ENCODE data around the gene FBXW7. TPM values are rescaled to one million over a fixed set of nuclear protein-coding genes. Genes with fewer than 3 reads are reported as not detected.

Gene FBXW7
- total and polyA plus RNA-seq, 2 donors (not counting 1 experiment from before 2014, with no cell fraction given), result 23.0 to 125 TPM

DNA sequence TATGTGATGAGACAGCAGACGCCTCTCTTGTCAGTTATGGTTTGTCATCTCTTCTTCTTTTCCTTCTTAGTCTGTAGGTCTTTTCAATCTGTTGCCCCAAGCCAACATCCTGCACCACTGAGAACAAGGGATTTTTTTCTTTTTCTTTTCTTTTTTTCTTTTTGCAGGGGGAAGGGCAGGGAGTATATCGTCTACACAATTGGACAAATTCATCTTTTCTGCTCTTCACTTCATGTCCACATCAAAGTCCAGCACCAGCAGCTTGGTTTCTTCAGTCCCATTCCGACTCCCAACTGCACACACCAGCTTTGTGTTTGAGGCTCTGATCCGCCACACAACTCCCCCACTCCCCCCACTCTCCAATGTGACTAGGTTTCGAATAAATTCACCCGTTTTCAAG lies 213.2 kb downstream of the FBXW7 start:
- intact Hi-C loops (cut with micrococcal nuclease), result no loop called here
- 100% methylated on average over 2 of the region's 6 CpGs for WGBS (ENCODE audit: insufficient coverage)
- H3K27ac Mint-ChIP-seq, result no peak overlapping the region

DNA sequence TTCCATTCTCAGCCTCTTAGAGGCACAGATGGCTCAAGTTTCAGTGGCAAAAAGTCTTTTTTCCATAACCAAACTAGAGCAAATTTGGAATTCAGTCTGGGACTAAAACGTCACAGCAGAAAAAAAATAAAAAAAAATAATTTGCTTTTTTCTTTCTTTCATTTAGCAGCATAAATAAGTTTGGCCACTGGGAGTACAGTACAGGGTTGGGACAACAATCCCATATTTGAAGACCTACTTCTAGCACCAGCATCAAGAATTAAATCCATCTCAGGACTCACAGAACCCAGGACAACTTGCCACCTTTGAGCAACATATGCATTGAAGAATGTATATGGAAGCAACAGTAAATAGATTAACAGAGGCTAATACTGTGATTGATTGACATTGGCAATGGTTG lies 214.0 kb downstream of the FBXW7 start:
- Histone ChIP-seq H3K27ac (ENCODE audit: low read length in 2 of 2) (no peak overlapping the region), H3K9me3 (ENCODE audit: control extremely low read depth in 1 of 3, control insufficient read depth in 2 of 3, insufficient read depth in 1 of 3, low read length in 2 of 3) (no peaks in the 10 kb centered on the region), H3K9ac (ENCODE audit: low read length) (no peak overlapping the region), H3K79me2 (ENCODE audit: control insufficient read depth, insufficient read depth, low read length) (no peaks in the 10 kb centered on the region), H2AFZ (ENCODE audit: insufficient read depth, low read depth, low read length, poor library complexity, severe bottlenecking) (no peak overlapping the region), H3K27me3 (replicated peaks in 1 of 4; ENCODE audit: control extremely low read depth in 1 of 4, control insufficient read depth in 3 of 4, insufficient read depth in 4 of 4, low read length in 3 of 4) (no peaks in the 10 kb centered on the region), H4K20me1 (ENCODE audit: control insufficient read depth, insufficient read depth, low read length, poor library complexity, severe bottlenecking) (no peaks in the 10 kb centered on the region), H3K4me2 (replicated peaks; ENCODE audit: low read depth, low read length, poor library complexity, severe bottlenecking) (no peak overlapping the region), H3K4me1 (ENCODE audit: control insufficient read depth in 2 of 2, insufficient read depth in 2 of 2, low read length in 2 of 2) (no peaks in the 10 kb centered on the region), H3K36me3 (replicated peaks in 1 of 2; ENCODE audit: control extremely low read depth in 1 of 2, control insufficient read depth in 1 of 2, extremely low read depth in 1 of 2, insufficient read depth in 2 of 2, low read length in 1 of 2) (peaks cover 18 to 34% of the 10 kb centered on the region in 2 experiments), H3K4me3 (ENCODE audit: control extremely low read depth in 1 of 5, extremely low read depth in 1 of 5, insufficient read depth in 1 of 5, low read depth in 2 of 5, low read length in 4 of 5) (no peak overlapping the region)
- intact Hi-C loops (cut with micrococcal nuclease), result no loop called here
- Mint-ChIP-seq H3K27ac (no peak overlapping the region), H3K9me3 (ENCODE audit: insufficient read depth) (no peaks in the 10 kb centered on the region), H3K4me1 (no peaks in the 10 kb centered on the region), H3K27me3 (no peaks in the 10 kb centered on the region), H3K4me3 (no peak overlapping the region)
- ATAC-seq (ENCODE audit: low read depth) (no peak), DNase-seq (no peak)
- ChIA-PET POLR2A (no interaction called here), CTCF (no interaction called here)
- TF ChIP-seq, protein P1, sequence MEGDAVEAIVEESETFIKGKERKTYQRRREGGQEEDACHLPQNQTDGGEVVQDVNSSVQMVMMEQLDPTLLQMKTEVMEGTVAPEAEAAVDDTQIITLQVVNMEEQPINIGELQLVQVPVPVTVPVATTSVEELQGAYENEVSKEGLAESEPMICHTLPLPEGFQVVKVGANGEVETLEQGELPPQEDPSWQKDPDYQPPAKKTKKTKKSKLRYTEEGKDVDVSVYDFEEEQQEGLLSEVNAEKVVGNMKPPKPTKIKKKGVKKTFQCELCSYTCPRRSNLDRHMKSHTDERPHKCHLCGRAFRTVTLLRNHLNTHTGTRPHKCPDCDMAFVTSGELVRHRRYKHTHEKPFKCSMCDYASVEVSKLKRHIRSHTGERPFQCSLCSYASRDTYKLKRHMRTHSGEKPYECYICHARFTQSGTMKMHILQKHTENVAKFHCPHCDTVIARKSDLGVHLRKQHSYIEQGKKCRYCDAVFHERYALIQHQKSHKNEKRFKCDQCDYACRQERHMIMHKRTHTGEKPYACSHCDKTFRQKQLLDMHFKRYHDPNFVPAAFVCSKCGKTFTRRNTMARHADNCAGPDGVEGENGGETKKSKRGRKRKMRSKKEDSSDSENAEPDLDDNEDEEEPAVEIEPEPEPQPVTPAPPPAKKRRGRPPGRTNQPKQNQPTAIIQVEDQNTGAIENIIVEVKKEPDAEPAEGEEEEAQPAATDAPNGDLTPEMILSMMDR (IDR thresholded peaks at IDR 0.05), result no peak
- no peak for TF ChIP-seq EZH2 (IDR thresholded peaks at IDR 0.05; ENCODE audit: borderline replicate concordance, insufficient read depth, low read depth, low read length, poor library complexity, severe bottlenecking)
- WGBS (ENCODE audit: insufficient coverage), result no CpG with 5 or more reads among the region's 1 CpG

More for the DNA sequence above, 213.2 kb downstream of the FBXW7 start:
- no peaks in the 10 kb centered on the region for H3K27me3 Mint-ChIP-seq
- Histone ChIP-seq H3K36me3 (replicated peaks in 1 of 2; ENCODE audit: control extremely low read depth in 1 of 2, control insufficient read depth in 1 of 2, extremely low read depth in 1 of 2, insufficient read depth in 2 of 2, low read length in 1 of 2) (peaks cover 19 to 34% of the 10 kb centered on the region in 2 experiments), H3K4me3 (ENCODE audit: control extremely low read depth in 1 of 5, extremely low read depth in 1 of 5, insufficient read depth in 1 of 5, low read depth in 2 of 5, low read length in 4 of 5) (no peak overlapping the region), H4K20me1 (ENCODE audit: control insufficient read depth, insufficient read depth, low read length, poor library complexity, severe bottlenecking) (no peaks in the 10 kb centered on the region), H3K9me3 (ENCODE audit: control extremely low read depth in 1 of 3, control insufficient read depth in 2 of 3, insufficient read depth in 1 of 3, low read length in 2 of 3) (no peaks in the 10 kb centered on the region), H3K79me2 (ENCODE audit: control insufficient read depth, insufficient read depth, low read length) (no peaks in the 10 kb centered on the region), H3K27me3 (replicated peaks in 1 of 4; ENCODE audit: control extremely low read depth in 1 of 4, control insufficient read depth in 3 of 4, insufficient read depth in 4 of 4, low read length in 3 of 4) (no peaks in the 10 kb centered on the region), H3K4me2 (replicated peaks; ENCODE audit: low read depth, low read length, poor library complexity, severe bottlenecking) (no peak overlapping the region), H2AFZ (ENCODE audit: insufficient read depth, low read depth, low read length, poor library complexity, severe bottlenecking) (no peak overlapping the region), H3K27ac (ENCODE audit: low read length in 2 of 2) (no peak overlapping the region), H3K4me1 (ENCODE audit: control insufficient read depth in 2 of 2, insufficient read depth in 2 of 2, low read length in 2 of 2) (no peaks in the 10 kb centered on the region), H3K9ac (ENCODE audit: low read length) (no peak overlapping the region)
- DNase-seq, result no peak
- ChIA-PET POLR2A (no interaction called here), CTCF (interaction anchor here (0.6 kb wide), 1 partner anchor 959 kb away, joined by 3 read pairs; no protein-coding TSS in a partner anchor)
- no peaks in the 10 kb centered on the region for H3K4me1 Mint-ChIP-seq
- H3K9me3 Mint-ChIP-seq (ENCODE audit: insufficient read depth), result no peaks in the 10 kb centered on the region
- TF ChIP-seq, protein P1 (IDR thresholded peaks at IDR 0.05), result no peak
- no peak for TF ChIP-seq EZH2 (IDR thresholded peaks at IDR 0.05; ENCODE audit: borderline replicate concordance, insufficient read depth, low read depth, low read length, poor library complexity, severe bottlenecking)
- no peak for ATAC-seq (ENCODE audit: low read depth)
- H3K4me3 Mint-ChIP-seq, result no peak overlapping the region
